Gastrocnemius medialis (tissue), 4 donors: ENCODE results near the gene PANK2. TPM values are rescaled to one million over a fixed set of nuclear protein-coding genes. Genes with fewer than 3 reads are reported as not detected.

Experiments
- ATAC-seq, 2 donors: fragments of 150-250 bp; one replicate each; pipeline ENCODE4 v1.9.1; 2016
- DNase-seq, 2 donors: peaks; one replicate each; pipeline ENCODE4 v3.0.0-alpha.2; 2019
- H3K27ac ChIP-seq, 4 donors: fragments of 200-600 bp; sonication (generic); 1 replicate in 1 of 4; 2 replicates in 3 of 4; pipeline ENCODE4 v1.5.1; 2016 to 2018; ENCODE audit warnings: mild to moderate bottlenecking in 2 of 4, moderate library complexity in 1 of 4
- H3K27me3 ChIP-seq, 3 donors: fragments of 200-600 bp; sonication (generic) in 2 of 3; 1 replicate in 1 of 3; 2 replicates in 2 of 3; pipeline versions ENCODE4 v1.5.1 to v1.6.0; 2016 to 2019; ENCODE audit warnings: mild to moderate bottlenecking in 1 of 3, moderate library complexity in 1 of 3
- H3K36me3 ChIP-seq, 2 donors: fragments of 200-600 bp; sonication (generic) in 1 of 2; one replicate each; pipeline ENCODE4 v1.5.1; 2017 to 2018
- H3K4me1 ChIP-seq, 2 donors: fragments of 200-600 bp; sonication (generic) in 1 of 2; one replicate each; pipeline ENCODE4 v1.5.1; 2016 to 2017; ENCODE audit warnings: mild to moderate bottlenecking in 2 of 2
- H3K4me3 ChIP-seq, 4 donors: fragments of 200-600 bp; sonication (generic) in 3 of 4; 1 replicate in 1 of 4; 2 replicates in 3 of 4; pipeline ENCODE4 v1.5.1; 2016 to 2019; ENCODE audit warnings: mild to moderate bottlenecking in 2 of 4
- H3K9me3 ChIP-seq, 3 donors: fragments of 200-600 bp; sonication (generic) in 2 of 3; 1 replicate in 1 of 3; 2 replicates in 2 of 3; pipeline ENCODE4 v1.5.1; 2016 to 2019
- CTCF ChIP-seq, 5 experiments: fragments of 450-650 bp in 3 of 5; fragments of 200-600 bp in 2 of 5; sonication (generic) in 2 of 5; IDR thresholded peaks in 4 of 5; conservative IDR thresholded peaks in 1 of 5; 1 replicate in 4 of 5; 2 replicates in 1 of 5; pipeline ENCODE4 v1.5.1; 2016 to 2019; ENCODE audit warnings: antibody characterized with exemption in 5 of 5, mild to moderate bottlenecking in 3 of 5, moderate library complexity in 3 of 5
- POLR2A ChIP-seq, 2 donors: fragments of 450-650 bp; IDR thresholded peaks; one replicate each; pipeline ENCODE4 v1.6.1; 2017; ENCODE audit warnings: antibody characterized with exemption in 2 of 2, mild to moderate bottlenecking in 2 of 2, moderate library complexity in 2 of 2
- in situ Hi-C, 4 donors: fragments of 200-750 bp; cut with MboI; loops; one replicate each; pipeline versions ENCODE4 v1.15.0 to v1.8.0; 2017; ENCODE audit warnings: low sequenced_read_pairs in 4 of 4
- intact Hi-C: fragments of 100-400 bp; cut with DNase I; formaldehyde crosslinking; loops from one replicate; pipeline ENCODE4 v1.15.1; 2023; ENCODE audit warnings: low total_unique reads
- total RNA-seq, 4 donors: library from RNA; depleted of rRNA; stranded (reverse); fragments of >200 nt; gene quantifications; one replicate each; pipeline versions ENCODE4 v1.1.0 to v1.2.3, GENCODE V29; 2016

The PANK2 gene
- total RNA-seq, 4 donors from 2014 or later: 18.2 to 25.8 (median 23.5) TPM

- H3K9me3 ChIP-seq: no peaks in the 10 kb centered on the region
- no peak overlapping the region for H3K27ac ChIP-seq
- intact Hi-C loops: no loop called here
- peaks cover 0 to 18% of the 10 kb centered on the region in 2 donors for H3K36me3 ChIP-seq
- H3K4me3 ChIP-seq: no peak overlapping the region
- ATAC-seq (no peak), DNase-seq (no peak)
- in situ Hi-C loops: no loop called here
- no peaks in the 10 kb centered on the region for H3K27me3 ChIP-seq
- peaks cover 6 to 16% of the 10 kb centered on the region in 2 donors for H3K4me1 ChIP-seq
- TF ChIP-seq POLR2A (IDR thresholded peaks at IDR 0.05): no peak
- TF ChIP-seq CTCF (IDR thresholded peaks at IDR 0.05 in 4 of 5, conservative IDR thresholded peaks at IDR 0.05 in 1 of 5): no peak
Measured at GRCh38 chr20:3925113-3925695, 36.0 kb downstream of the PANK2 start.

GRCh38 chr20:3925899-3926638 lies 36.9 kb downstream of the PANK2 start:
- Histone ChIP-seq H3K9me3 (no peaks in the 10 kb centered on the region), H3K4me1 (peaks cover 6 to 16% of the 10 kb centered on the region in 2 donors), H3K27ac (no peak overlapping the region), H3K27me3 (no peaks in the 10 kb centered on the region), H3K36me3 (peaks cover 0 to 9% of the 10 kb centered on the region in 2 donors), H3K4me3 (no peak overlapping the region)
- intact Hi-C loops (no loop called here), in situ Hi-C loops (no loop called here)
- DNase-seq (no peak), ATAC-seq (no peak)
- TF ChIP-seq CTCF (IDR thresholded peaks at IDR 0.05 in 4 of 5, conservative IDR thresholded peaks at IDR 0.05 in 1 of 5) (no peak), POLR2A (IDR thresholded peaks at IDR 0.05) (no peak)

- intact Hi-C loops: no loop called here
- Histone ChIP-seq H3K9me3 (no peaks in the 10 kb centered on the region), H3K4me1 (peaks cover 18 to 27% of the 10 kb centered on the region in 2 donors), H3K4me3 (no peak overlapping the region), H3K27ac (peak overlapping the region in 1 of 4 donors; percentile 54), H3K36me3 (peaks cover 0 to 9% of the 10 kb centered on the region in 2 donors), H3K27me3 (no peaks in the 10 kb centered on the region)
- ATAC-seq (peak in 1 of 2 donors; percentile 38), DNase-seq (peak in 1 of 2 donors; percentile 46)
- in situ Hi-C loops: no loop called here
- TF ChIP-seq CTCF (IDR thresholded peaks at IDR 0.05 in 4 of 5, conservative IDR thresholded peaks at IDR 0.05 in 1 of 5): no peak
- no peak for TF ChIP-seq POLR2A (IDR thresholded peaks at IDR 0.05)
Measured at GRCh38 chr20:3927486-3928291, 38.5 kb downstream of the PANK2 start.

- H3K4me1 ChIP-seq: peaks cover 34 to 44% of the 10 kb centered on the region in 2 donors
- no peaks in the 10 kb centered on the region for H3K9me3 ChIP-seq
- H3K27me3 ChIP-seq: no peaks in the 10 kb centered on the region
- TF ChIP-seq CTCF (IDR thresholded peaks at IDR 0.05 in 4 of 5, conservative IDR thresholded peaks at IDR 0.05 in 1 of 5): no peak
- no peak for TF ChIP-seq POLR2A (IDR thresholded peaks at IDR 0.05)
- peaks cover 0 to 6% of the 10 kb centered on the region in 2 donors for H3K36me3 ChIP-seq
- peak overlapping the region in 1 of 4 donors; percentile 0 for H3K27ac ChIP-seq
- ATAC-seq: peak in 1 of 2 donors; percentile 4
- no peak overlapping the region for H3K4me3 ChIP-seq
- DNase-seq: no peak
- in situ Hi-C loops: no loop called here
- intact Hi-C loops: loop anchor here (5.0 kb wide), 2 partner anchors 42 to 78 kb away; partner anchors contain the start of gene PANK2
Measured at GRCh38 chr20:3929713-3930060, 40.5 kb downstream of the PANK2 start.
